Measurements from ENCODE around the gene RELT.

RELT gene

DNA sequence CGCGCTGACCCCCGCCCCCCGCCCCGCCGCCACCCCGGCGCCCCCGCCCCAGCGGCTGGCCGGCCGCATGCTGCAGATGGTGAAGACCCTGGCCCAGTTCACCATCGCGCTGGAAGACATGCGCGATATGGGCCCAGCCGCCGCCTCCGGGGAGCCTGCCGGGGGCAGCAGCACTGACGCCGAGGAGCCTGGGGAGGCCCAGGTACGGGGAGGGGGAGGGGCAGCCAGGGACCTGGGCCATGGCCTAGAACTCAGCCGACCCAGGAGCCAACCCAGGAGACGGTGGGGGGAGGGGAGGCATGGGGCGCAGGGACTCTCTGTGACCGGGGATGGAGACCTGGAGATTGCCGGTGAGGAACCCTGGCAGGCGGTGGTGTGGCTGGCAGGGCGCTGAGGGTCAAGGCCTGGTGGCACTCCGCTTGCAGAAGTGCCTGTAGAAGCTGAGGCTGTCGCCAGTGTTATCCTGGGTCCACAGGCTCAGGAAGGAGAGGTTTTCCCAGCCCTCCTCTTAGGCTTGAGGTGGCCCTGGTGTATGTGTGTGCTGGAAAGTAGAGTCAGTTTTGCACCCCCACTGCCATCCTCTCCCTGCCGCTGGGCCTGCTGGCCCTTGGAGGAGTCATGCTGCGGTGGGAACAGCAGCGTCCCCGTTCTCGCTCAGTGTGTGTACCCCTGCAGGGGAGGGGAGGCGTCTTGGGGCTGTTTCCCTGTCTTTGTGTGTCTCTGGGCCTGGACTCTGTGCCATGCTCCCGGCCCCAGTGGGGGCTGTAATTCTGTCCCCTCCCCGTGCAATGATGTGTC is 32.9 kb upstream of the RELT start:
- peak overlapping the region; percentile 61 for H3K27ac ChIP-seq
- no peak for TF ChIP-seq CTCF (IDR thresholded peaks at IDR 0.05)

DNA sequence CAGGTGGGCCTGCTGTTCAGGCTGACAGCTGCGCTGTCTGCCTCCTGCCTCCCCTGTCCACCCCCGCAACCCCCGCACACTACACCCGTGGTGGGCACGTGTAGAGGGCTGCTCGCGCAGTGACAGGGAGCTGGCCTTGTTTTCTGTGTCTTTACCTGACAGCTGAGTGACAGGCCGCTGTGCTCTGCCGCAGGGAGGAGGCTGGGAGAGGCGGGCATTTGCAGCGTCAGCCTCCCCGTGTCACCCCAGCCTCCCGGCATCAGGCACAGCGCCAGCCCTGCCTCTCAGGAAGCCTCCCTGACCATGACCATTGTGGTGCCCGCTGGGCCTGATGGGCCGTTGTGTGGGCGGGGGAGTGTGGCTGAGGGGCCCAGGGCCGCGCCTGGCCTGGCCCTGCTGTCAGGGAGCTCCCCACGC is 32.0 kb upstream of the RELT start:
- Histone ChIP-seq H3K27ac (peak overlapping the region; percentile 61), H3K9me3 (ENCODE audit: control insufficient read depth, low read length) (no peaks in the 10 kb centered on the region), H3K79me2 (peaks cover 19% of the 10 kb centered on the region), H3K4me1 (peaks cover 9% of the 10 kb centered on the region), H2AFZ (no peak overlapping the region), H3K4me3 (ENCODE audit: low read depth, low read length) (no peak overlapping the region), H3K4me2 (ENCODE audit: low read length) (peak overlapping the region; percentile 47), H3K9ac (no peak overlapping the region), H3K27me3 (ENCODE audit: control insufficient read depth, insufficient read depth, low read length) (no peaks in the 10 kb centered on the region), H3K36me3 (ENCODE audit: control insufficient read depth, insufficient read depth, low read length) (no peaks in the 10 kb centered on the region)
- TF ChIP-seq CTCF (IDR thresholded peaks at IDR 0.05) = no peak

More for the DNA sequence above, 32.9 kb upstream of the RELT start:
- H3K27me3 ChIP-seq (ENCODE audit: control insufficient read depth, insufficient read depth, low read length) = no peaks in the 10 kb centered on the region
- no peak overlapping the region for H3K4me2 ChIP-seq (ENCODE audit: low read length)
- H3K36me3 ChIP-seq (ENCODE audit: control insufficient read depth, insufficient read depth, low read length) = no peaks in the 10 kb centered on the region
- H3K4me1 ChIP-seq = peaks cover 9% of the 10 kb centered on the region
- peak overlapping the region; percentile 11 for H3K4me3 ChIP-seq (ENCODE audit: low read depth, low read length)
- H3K79me2 ChIP-seq = peaks cover 22% of the 10 kb centered on the region
- no peak overlapping the region for H3K9ac ChIP-seq
- H2AFZ ChIP-seq = no peak overlapping the region
- no peaks in the 10 kb centered on the region for H3K9me3 ChIP-seq (ENCODE audit: control insufficient read depth, low read length)

- H3K4me1 ChIP-seq = peaks cover 9% of the 10 kb centered on the region
Measured at GRCh38 chr11:73345481-73346160, 30.6 kb upstream of the RELT start.

DNA sequence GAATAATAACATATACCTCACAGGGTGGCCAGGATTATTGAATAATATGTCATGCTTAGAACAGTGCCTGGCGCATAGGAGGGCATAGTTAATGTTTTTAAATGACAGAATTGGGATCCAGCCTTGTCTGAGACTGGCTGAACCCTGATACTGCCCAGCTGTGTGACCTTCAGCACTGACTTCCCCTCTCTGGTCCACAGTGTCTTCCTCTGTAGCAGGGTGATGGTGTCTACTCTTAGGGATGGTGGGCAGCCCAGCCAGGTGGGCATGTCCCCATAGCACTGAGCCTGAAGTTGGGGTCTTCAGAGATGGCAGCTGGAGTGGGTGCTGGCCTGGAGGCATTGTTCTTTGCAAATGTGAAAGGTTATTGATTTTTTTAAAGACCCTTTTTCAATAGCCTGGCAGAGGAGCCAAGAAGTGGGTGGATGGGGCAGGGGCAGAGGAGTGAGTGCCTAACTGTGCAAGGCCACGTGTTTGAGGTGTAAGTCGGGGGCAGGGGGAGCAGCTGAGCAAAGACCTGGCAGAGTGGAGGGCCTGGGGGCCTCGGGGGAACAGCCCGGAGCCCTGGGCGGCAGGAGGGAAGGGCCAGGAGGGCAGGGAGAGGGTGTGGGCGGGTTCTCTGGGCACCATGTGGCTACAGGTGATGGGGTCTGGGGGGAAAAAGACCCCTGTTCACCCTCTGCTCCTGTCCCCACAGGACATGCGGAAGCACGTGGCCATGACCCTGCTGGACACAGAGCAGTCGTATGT is 29.8 kb upstream of the RELT start:
- Histone ChIP-seq H3K36me3 (ENCODE audit: control insufficient read depth, insufficient read depth, low read length) (no peaks in the 10 kb centered on the region), H2AFZ (no peak overlapping the region), H3K4me3 (ENCODE audit: low read depth, low read length) (no peak overlapping the region), H3K79me2 (peaks cover 2% of the 10 kb centered on the region), H3K9me3 (ENCODE audit: control insufficient read depth, low read length) (no peaks in the 10 kb centered on the region), H3K4me1 (peaks cover 9% of the 10 kb centered on the region), H3K4me2 (ENCODE audit: low read length) (no peak overlapping the region), H3K9ac (no peak overlapping the region), H3K27me3 (ENCODE audit: control insufficient read depth, insufficient read depth, low read length) (no peaks in the 10 kb centered on the region), H3K27ac (no peak overlapping the region)
- TF ChIP-seq CTCF (IDR thresholded peaks at IDR 0.05) = no peak

More at GRCh38 chr11:73345481-73346160, 30.6 kb upstream of the RELT start:
- H3K4me3 ChIP-seq (ENCODE audit: low read depth, low read length) = no peak overlapping the region
- H2AFZ ChIP-seq = no peak overlapping the region
- no peak overlapping the region for H3K9ac ChIP-seq
- H3K79me2 ChIP-seq = peaks cover 9% of the 10 kb centered on the region
- no peak for TF ChIP-seq CTCF (IDR thresholded peaks at IDR 0.05)
- no peaks in the 10 kb centered on the region for H3K9me3 ChIP-seq (ENCODE audit: control insufficient read depth, low read length)
- H3K27me3 ChIP-seq (ENCODE audit: control insufficient read depth, insufficient read depth, low read length) = no peaks in the 10 kb centered on the region
- no peak overlapping the region for H3K4me2 ChIP-seq (ENCODE audit: low read length)
- no peak overlapping the region for H3K27ac ChIP-seq
- no peaks in the 10 kb centered on the region for H3K36me3 ChIP-seq (ENCODE audit: control insufficient read depth, insufficient read depth, low read length)

Measured in parathyroid adenoma (tissue), 2 donors.